Fibroblast of mammary gland (primary cell): Measurements from ENCODE around the gene SCLT1.

Source experiments
- DNase-seq: peaks from one replicate; pipeline ENCODE4 v3.0.0-alpha.2; 2010; ENCODE audit warnings: low read depth
- H3K4me3 ChIP-seq: 2 replicates; pipeline ENCODE4 v1.5.1; 2011; ENCODE audit warnings: low read depth, mild to moderate bottlenecking, low read length, moderate library complexity; ENCODE audit not compliant: control insufficient read depth
- CTCF ChIP-seq: conservative IDR thresholded peaks from 2 replicates; pipeline ENCODE4 v1.5.1; 2011; ENCODE audit warnings: low read depth, low read length, inconsistent platforms; ENCODE audit not compliant: control insufficient read depth, insufficient read depth

SCLT1 gene

GRCh38 chr4:128854433-128854832 is 238.9 kb downstream of the SCLT1 start:
- H3K4me3 ChIP-seq: no peak overlapping the region
- DNase-seq: peak; percentile 12

GRCh38 chr4:128853741-128854140 is 239.6 kb downstream of the SCLT1 start:
- no peak for DNase-seq
- no peak for TF ChIP-seq CTCF
- no peak overlapping the region for H3K4me3 ChIP-seq

More at GRCh38 chr4:128854433-128854832, 238.9 kb downstream of the SCLT1 start:
- no peak for TF ChIP-seq CTCF

- no peak for DNase-seq
- no peak overlapping the region for H3K4me3 ChIP-seq
- TF ChIP-seq CTCF: no peak
These were observed 243.1 kb downstream of the SCLT1 start for GRCh38 chr4:128850252-128850651.

- no peak for TF ChIP-seq CTCF
- H3K4me3 ChIP-seq: no peak overlapping the region
- no peak for DNase-seq
These were observed 244.9 kb downstream of the SCLT1 start for GRCh38 chr4:128848461-128848860.

GRCh38 chr4:128847082-128847724 is 246.1 kb downstream of the SCLT1 start:
- H3K4me3 ChIP-seq: no peak overlapping the region
- DNase-seq: peak; percentile 38
- no peak for TF ChIP-seq CTCF

GRCh38 chr4:128846063-128846462 is 247.3 kb downstream of the SCLT1 start:
- H3K4me3 ChIP-seq: no peak overlapping the region
- no peak for DNase-seq
- TF ChIP-seq CTCF: no peak

GRCh38 chr4:128844931-128845330 is 248.4 kb downstream of the SCLT1 start:
- no peak for TF ChIP-seq CTCF
- H3K4me3 ChIP-seq: no peak overlapping the region
- no peak for DNase-seq
